Psoas muscle (tissue), 8 donors: ENCODE results near the gene ZBTB11. TPM values are rescaled to one million over a fixed set of nuclear protein-coding genes. Genes with fewer than 3 reads are reported as not detected.

Experiments used
- ATAC-seq, 4 donors: fragments of 200-7000 bp; cut with Tn5 transposase; one replicate each; pipeline ENCODE4 v1.9.1; 2020; ENCODE audit warnings: moderate library complexity in 3 of 4, mild to moderate bottlenecking in 2 of 4
- DNase-seq, 2 donors: peaks; one replicate each; pipeline ENCODE4 v3.0.0-alpha.2; 2020
- H3K27ac ChIP-seq: fragments of 200-600 bp; one replicate; pipeline ENCODE4 v1.8.0; 2022
- H3K27me3 ChIP-seq, 3 donors: fragments of 200-600 bp in 1 of 3; one replicate each; pipeline versions ENCODE4 v1.6.1 to v1.8.0; 2013 to 2022; ENCODE audit warnings: low read length in 2 of 3, mild to moderate bottlenecking in 2 of 3, moderate library complexity in 1 of 3; ENCODE audit not compliant: insufficient read depth in 3 of 3
- H3K36me3 ChIP-seq, 2 donors: fragments of 200-600 bp in 1 of 2; one replicate each; pipeline versions ENCODE4 v1.6.1 to v1.8.0; 2013 to 2022; ENCODE audit warnings: low read depth in 1 of 2, mild to moderate bottlenecking in 1 of 2, moderate library complexity in 1 of 2; ENCODE audit not compliant: insufficient read depth in 1 of 2
- H3K4me1 ChIP-seq: fragments of 200-600 bp; one replicate; pipeline ENCODE4 v1.8.0; 2022
- H3K4me3 ChIP-seq: fragments of 200-600 bp; one replicate; pipeline ENCODE4 v1.8.0; 2022; ENCODE audit warnings: mild to moderate bottlenecking
- H3K9me3 ChIP-seq: fragments of 200-600 bp; one replicate; pipeline ENCODE4 v1.8.0; 2022
- CTCF ChIP-seq: fragments of 200-600 bp; IDR thresholded peaks from one replicate; pipeline ENCODE4 v1.8.0; 2022; ENCODE audit warnings: antibody characterized with exemption
- WGBS, 3 donors: extraction: QIAGEN DNeasy Blood & Tissue Kit; methylation state at CpG; one replicate each; pipeline versions ENCODE4 v1.1.6 to v1.1.7; 2013; 5-methylcytosine and 5-hydroxymethylcytosine counted together
- intact Hi-C, 2 donors: fragments of 100-400 bp; cut with DNase I; formaldehyde crosslinking; loops; one replicate each; pipeline versions ENCODE4 v1.11.0 to v1.14.2; 2022
- polyA plus RNA-seq, 3 donors: library from polyadenylated mRNA; stranded (reverse); fragments of 200-250 nt; gene quantifications; one replicate each; pipeline ENCODE4 v1.2.3, GENCODE V29; 2013
- total RNA-seq, 4 donors: library from RNA; stranded (reverse); fragmentation: NEBNext Ultra II Directional in 2 of 4; extraction: Animal tissue kit (Norgen Biotek cat#: 25700) in 2 of 4; gene quantifications; one replicate each; pipeline versions ENCODE4 v1.2.1 to v1.2.4, GENCODE V29; 2021 to 2023
- donor health status: healthy with polysubstance abuse.
- donor health status: DM: no; HTN: no; CAD: no; lungs with moderate emphysema.
- donor health status: Bipolar disorder and iron deficiency.
- donor health status: healthy.
- donor health status: DM: yes; HTN: yes; CAD: no.
- donor health status: DM: no; HTN: no; CAD: no.
- donor health status: DM: no; HTN: no; CAD: no.
- donor health status: DM: yes; HTN: yes; CAD: no.

The ZBTB11 gene
- total and polyA plus RNA-seq, 7 donors: 5.5 to 12.6 (median 10.3) TPM

GRCh38 chr3:101637451-101637850 is 39.5 kb downstream of the ZBTB11 start:
- Histone ChIP-seq H3K27ac (no peak overlapping the region), H3K27me3 (no peaks in the 10 kb centered on the region), H3K9me3 (no peaks in the 10 kb centered on the region), H3K4me3 (no peak overlapping the region), H3K36me3 (no peaks in the 10 kb centered on the region), H3K4me1 (no peaks in the 10 kb centered on the region)
- WGBS, 3 donors: 84 to 91% (median 87%) methylated on average over 10 of the region's 10 CpGs
- DNase-seq (no peak), ATAC-seq (no peak)
- no peak for TF ChIP-seq CTCF
- intact Hi-C loops: no loop called here

GRCh38 chr3:101635954-101636798 is 40.8 kb downstream of the ZBTB11 start:
- 45 to 50% (median 46%) methylated on average over 18 of the region's 18 CpGs for WGBS, 3 donors
- TF ChIP-seq CTCF: peak; percentile 45
- no peaks in the 10 kb centered on the region for H3K27me3 ChIP-seq
- H3K4me1 ChIP-seq: no peaks in the 10 kb centered on the region
- no peaks in the 10 kb centered on the region for H3K36me3 ChIP-seq
- intact Hi-C loops: no loop called here
- peak; percentile 38 to 65 for DNase-seq
- H3K4me3 ChIP-seq: no peak overlapping the region
- H3K9me3 ChIP-seq: no peaks in the 10 kb centered on the region
- H3K27ac ChIP-seq: no peak overlapping the region
- ATAC-seq: peak in 3 of 4 donors; percentile 63 to 76 (median 75)

- Histone ChIP-seq H3K9me3 (no peaks in the 10 kb centered on the region), H3K4me1 (no peaks in the 10 kb centered on the region), H3K27me3 (no peaks in the 10 kb centered on the region), H3K36me3 (no peaks in the 10 kb centered on the region), H3K27ac (no peak overlapping the region), H3K4me3 (no peak overlapping the region)
- no peak for TF ChIP-seq CTCF
- ATAC-seq (no peak), DNase-seq (no peak)
- intact Hi-C loops: no loop called here
- WGBS, 3 donors: 76 to 80% (median 77%) methylated on average over 9 of the region's 9 CpGs
Measured at GRCh38 chr3:101635345-101635744, 41.6 kb downstream of the ZBTB11 start.

- 61 to 79% (median 73%) methylated on average over 9 of the region's 9 CpGs for WGBS, 3 donors
- intact Hi-C loops: no loop called here
- Histone ChIP-seq H3K27ac (no peak overlapping the region), H3K36me3 (no peaks in the 10 kb centered on the region), H3K9me3 (no peaks in the 10 kb centered on the region), H3K4me1 (no peaks in the 10 kb centered on the region), H3K27me3 (no peaks in the 10 kb centered on the region), H3K4me3 (no peak overlapping the region)
- TF ChIP-seq CTCF: no peak
- no peak for DNase-seq
- ATAC-seq: no peak
Measured at GRCh38 chr3:101634591-101635196, 42.2 kb downstream of the ZBTB11 start.
